Activated CD8-positive, alpha-beta memory T cell treated with anti-CD3 and anti-CD28 coated beads, Interleukin-2, amount 10 ng/mL, durations not matched to agents 7 days and 5 days (primary cell): ENCODE data around the gene TAF10. TPM values are rescaled to one million over a fixed set of nuclear protein-coding genes. Genes with fewer than 3 reads are reported as not detected.

ENCODE experiments used
- ATAC-seq: fragments of 150-1000 bp; cut with Tn5 transposase; one replicate; pipeline ENCODE4 v1.10.0; 2021; ENCODE audit warnings: moderate library complexity
- CTCF ChIA-PET: fragments of 350-600 bp; sonication (Branson Sonifier 250); formaldehyde crosslinking; loops from one replicate; lab custom pipeline; 2021; ENCODE audit warnings: antibody characterized with exemption; lab: Charles Lee
- DNase-seq: peaks from one replicate; pipeline ENCODE4 v3.0.0-alpha.2; 2020
- H3K27ac Mint-ChIP-seq: one replicate; pipeline ENCODE4 v1.8.0; 2021; ENCODE audit warnings: mild to moderate bottlenecking, mixed read lengths
- H3K27me3 Mint-ChIP-seq: one replicate; pipeline ENCODE4 v1.8.0; 2021; ENCODE audit warnings: mixed read lengths
- H3K36me3 Mint-ChIP-seq: one replicate; pipeline ENCODE4 v1.8.0; 2021; ENCODE audit warnings: mild to moderate bottlenecking, mixed read lengths
- H3K4me1 Mint-ChIP-seq: one replicate; pipeline ENCODE4 v1.8.0; 2021; ENCODE audit warnings: mixed read lengths
- H3K4me3 Mint-ChIP-seq: one replicate; pipeline ENCODE4 v1.8.0; 2021; ENCODE audit warnings: mild to moderate bottlenecking, moderate library complexity, mixed read lengths
- H3K9me3 Mint-ChIP-seq: one replicate; pipeline ENCODE4 v1.8.0; 2022; ENCODE audit warnings: low read depth, mixed read lengths
- total RNA-seq, 2 experiments: library from RNA; stranded (reverse); gene quantifications; one replicate each; pipeline ENCODE4 v1.2.3, GENCODE V29; 2021

TAF10 gene
- total RNA-seq, 2 experiments from 2014 or later: 134 to 144 TPM

- H3K4me1 Mint-ChIP-seq: peaks cover 5% of the 10 kb centered on the region
- peaks cover 10% of the 10 kb centered on the region for H3K36me3 Mint-ChIP-seq
- H3K9me3 Mint-ChIP-seq: no peaks in the 10 kb centered on the region
- H3K27me3 Mint-ChIP-seq: no peaks in the 10 kb centered on the region
- H3K27ac Mint-ChIP-seq: no peak overlapping the region
- CTCF ChIA-PET: interaction anchor here (1.8 kb wide), 1 partner anchor 40 kb away, joined by 4 read pairs; no protein-coding TSS in a partner anchor
- DNase-seq (no peak), ATAC-seq (no peak)
- H3K4me3 Mint-ChIP-seq: no peak overlapping the region
These were observed 40.5 kb downstream of the TAF10 start for GRCh38 chr11:6571434-6572008.

GRCh38 chr11:6570691-6571427 lies 41.2 kb downstream of the TAF10 start:
- DNase-seq: no peak
- Mint-ChIP-seq H3K4me3 (no peak overlapping the region), H3K36me3 (peaks cover 10% of the 10 kb centered on the region), H3K27ac (no peak overlapping the region), H3K9me3 (no peaks in the 10 kb centered on the region), H3K27me3 (no peaks in the 10 kb centered on the region), H3K4me1 (peaks cover 5% of the 10 kb centered on the region)
- CTCF ChIA-PET: interaction anchor here (1.8 kb wide), 1 partner anchor 39 kb away, joined by 4 read pairs; no protein-coding TSS in a partner anchor
- no peak for ATAC-seq

GRCh38 chr11:6569706-6570105 lies 42.3 kb downstream of the TAF10 start:
- DNase-seq (no peak), ATAC-seq (no peak)
- CTCF ChIA-PET: interaction anchor here (1.8 kb wide), 1 partner anchor 38 kb away, joined by 4 read pairs; no protein-coding TSS in a partner anchor
- no peak overlapping the region for H3K4me3 Mint-ChIP-seq
- peaks cover 7% of the 10 kb centered on the region for H3K36me3 Mint-ChIP-seq
- H3K9me3 Mint-ChIP-seq: no peaks in the 10 kb centered on the region
- H3K4me1 Mint-ChIP-seq: no peaks in the 10 kb centered on the region
- no peaks in the 10 kb centered on the region for H3K27me3 Mint-ChIP-seq
- H3K27ac Mint-ChIP-seq: no peak overlapping the region

GRCh38 chr11:6568191-6568918 lies 43.7 kb downstream of the TAF10 start:
- no peak for ATAC-seq
- DNase-seq: no peak
- no peaks in the 10 kb centered on the region for H3K9me3 Mint-ChIP-seq
- H3K4me3 Mint-ChIP-seq: no peak overlapping the region
- peaks cover 4% of the 10 kb centered on the region for H3K36me3 Mint-ChIP-seq
- H3K27me3 Mint-ChIP-seq: no peaks in the 10 kb centered on the region
- CTCF ChIA-PET: interaction anchor here (1.1 kb wide), 1 partner anchor 127 kb away, joined by 3 read pairs; no protein-coding TSS in a partner anchor
- no peak overlapping the region for H3K27ac Mint-ChIP-seq
- no peaks in the 10 kb centered on the region for H3K4me1 Mint-ChIP-seq

- Mint-ChIP-seq H3K27ac (no peak overlapping the region), H3K4me1 (no peaks in the 10 kb centered on the region), H3K27me3 (no peaks in the 10 kb centered on the region), H3K36me3 (peaks cover 2% of the 10 kb centered on the region), H3K4me3 (no peak overlapping the region), H3K9me3 (no peaks in the 10 kb centered on the region)
- DNase-seq: no peak
- ATAC-seq: no peak
- CTCF ChIA-PET: no interaction called here
These were observed 44.7 kb downstream of the TAF10 start for GRCh38 chr11:6567371-6567745.

GRCh38 chr11:6566704-6567370 lies 45.2 kb downstream of the TAF10 start:
- DNase-seq (no peak), ATAC-seq (no peak)
- Mint-ChIP-seq H3K27me3 (no peaks in the 10 kb centered on the region), H3K9me3 (no peaks in the 10 kb centered on the region), H3K36me3 (peaks cover 2% of the 10 kb centered on the region), H3K4me1 (no peaks in the 10 kb centered on the region), H3K27ac (no peak overlapping the region), H3K4me3 (no peak overlapping the region)
- CTCF ChIA-PET: no interaction called here

GRCh38 chr11:6565988-6566703 lies 45.9 kb downstream of the TAF10 start:
- DNase-seq (no peak), ATAC-seq (no peak)
- no peaks in the 10 kb centered on the region for H3K36me3 Mint-ChIP-seq
- no peak overlapping the region for H3K27ac Mint-ChIP-seq
- CTCF ChIA-PET: no interaction called here
- H3K27me3 Mint-ChIP-seq: no peaks in the 10 kb centered on the region
- H3K4me1 Mint-ChIP-seq: no peaks in the 10 kb centered on the region
- H3K4me3 Mint-ChIP-seq: no peak overlapping the region
- no peaks in the 10 kb centered on the region for H3K9me3 Mint-ChIP-seq

GRCh38 chr11:6565325-6565724 lies 46.7 kb downstream of the TAF10 start:
- CTCF ChIA-PET: no interaction called here
- no peaks in the 10 kb centered on the region for H3K27me3 Mint-ChIP-seq
- H3K4me3 Mint-ChIP-seq: no peak overlapping the region
- ATAC-seq (no peak), DNase-seq (no peak)
- H3K27ac Mint-ChIP-seq: no peak overlapping the region
- H3K36me3 Mint-ChIP-seq: no peaks in the 10 kb centered on the region
- H3K9me3 Mint-ChIP-seq: no peaks in the 10 kb centered on the region
- H3K4me1 Mint-ChIP-seq: no peaks in the 10 kb centered on the region

GRCh38 chr11:6563667-6564066 lies 48.3 kb downstream of the TAF10 start:
- no peaks in the 10 kb centered on the region for H3K9me3 Mint-ChIP-seq

GRCh38 chr11:6563121-6563619 lies 48.8 kb downstream of the TAF10 start:
- CTCF ChIA-PET: interaction anchor here (1.2 to 3.1 kb wide), 2 partner anchors 14 to 32 kb away, joined by 3 to 10 read pairs; no protein-coding TSS in a partner anchor
- Mint-ChIP-seq H3K36me3 (no peaks in the 10 kb centered on the region), H3K4me1 (no peaks in the 10 kb centered on the region), H3K9me3 (no peaks in the 10 kb centered on the region), H3K4me3 (no peak overlapping the region), H3K27me3 (no peaks in the 10 kb centered on the region), H3K27ac (no peak overlapping the region)
- DNase-seq: no peak
- ATAC-seq: no peak

More at GRCh38 chr11:6563667-6564066, 48.3 kb downstream of the TAF10 start:
- Mint-ChIP-seq H3K4me3 (no peak overlapping the region), H3K4me1 (no peaks in the 10 kb centered on the region), H3K27me3 (no peaks in the 10 kb centered on the region), H3K36me3 (no peaks in the 10 kb centered on the region), H3K27ac (no peak overlapping the region)
- no peak for ATAC-seq
- CTCF ChIA-PET: interaction anchor here (1.2 kb wide), 1 partner anchor 15 kb away, joined by 3 read pairs; no protein-coding TSS in a partner anchor
- no peak for DNase-seq

- Mint-ChIP-seq H3K27ac (no peak overlapping the region), H3K36me3 (no peaks in the 10 kb centered on the region), H3K9me3 (no peaks in the 10 kb centered on the region), H3K4me1 (no peaks in the 10 kb centered on the region), H3K27me3 (no peaks in the 10 kb centered on the region), H3K4me3 (no peak overlapping the region)
- CTCF ChIA-PET: interaction anchor here (1.2 to 3.1 kb wide), 2 partner anchors 13 to 30 kb away, joined by 3 to 10 read pairs; no protein-coding TSS in a partner anchor
- ATAC-seq (no peak), DNase-seq (no peak)
These were observed 50.7 kb downstream of the TAF10 start for GRCh38 chr11:6561288-6561687.
